A673 (cell line): ENCODE results near the gene DCP1B. TPM values are rescaled to one million over a fixed set of nuclear protein-coding genes. Genes with fewer than 3 reads are reported as not detected.

Source experiments
- BruUV-seq: library from RNA; stranded (reverse); fragments of 400-500 nt; replicated peaks from 2 replicates; lab custom pipeline; 2021; lab: Mats Ljungman, UMichigan
- CTCF ChIA-PET: fragments of 300-600 bp; sonication (Branson Sonifier 250); formaldehyde crosslinking; loops from one replicate; lab custom pipeline; 2022; ENCODE audit warnings: antibody characterized with exemption; lab: Charles Lee
- POLR2A ChIA-PET: fragments of 300-600 bp; sonication (Branson Sonifier 250); formaldehyde crosslinking; loops from one replicate; lab custom pipeline; 2022; ENCODE audit warnings: antibody characterized with exemption; ENCODE audit not compliant: low non-redundant PET; lab: Charles Lee
- DNase-seq: peaks from one replicate; pipeline ENCODE4 v3.0.0-alpha.2; 2015; ENCODE audit warnings: low spot score
- H3K27ac ChIP-seq: fragments of 200-600 bp; sonication (generic); 2 replicates; pipeline ENCODE4 v1.5.1; 2016; ENCODE audit warnings: mixed run types, low read depth, mild to moderate bottlenecking, mixed read lengths, antibody characterized with exemption, low read length; ENCODE audit not compliant: poor library complexity, severe bottlenecking
- H3K27me3 ChIP-seq: fragments of 200-600 bp; sonication (generic); replicated peaks from 2 replicates; pipeline ENCODE4 v1.6.1; 2017; ENCODE audit warnings: mixed run types, low read depth, mild to moderate bottlenecking, mixed read lengths, antibody characterized with exemption, low read length; ENCODE audit not compliant: insufficient read depth, poor library complexity
- H3K36me3 ChIP-seq: fragments of 200-600 bp; sonication (generic); 2 replicates; pipeline ENCODE4 v1.6.1; 2016; ENCODE audit warnings: mixed run types, mild to moderate bottlenecking, mixed read lengths, antibody characterized with exemption, low read length; ENCODE audit not compliant: insufficient read depth, poor library complexity, severe bottlenecking
- H3K4me1 ChIP-seq: fragments of 200-600 bp; sonication (generic); 2 replicates; pipeline ENCODE4 v1.6.1; 2017; ENCODE audit warnings: mixed run types, mild to moderate bottlenecking, mixed read lengths, antibody characterized with exemption, low read length; ENCODE audit not compliant: insufficient read depth, poor library complexity, severe bottlenecking
- H3K4me3 ChIP-seq: fragments of 200-600 bp; sonication (generic); 2 replicates; pipeline ENCODE4 v1.5.1; 2016; ENCODE audit warnings: low read depth, mixed run types, mild to moderate bottlenecking, mixed read lengths, low read length; ENCODE audit not compliant: poor library complexity, severe bottlenecking
- H3K9me3 ChIP-seq: fragments of 200-600 bp; sonication (generic); 2 replicates; pipeline ENCODE4 v1.6.1; 2016; ENCODE audit warnings: mixed run types, low read depth, mild to moderate bottlenecking, mixed read lengths, antibody characterized with exemption, low read length; ENCODE audit not compliant: poor library complexity, severe bottlenecking
- EZH2 ChIP-seq: fragments of 200-600 bp; sonication (generic); IDR thresholded peaks from 2 replicates; pipeline ENCODE4 v1.6.1; 2017; ENCODE audit warnings: borderline replicate concordance, low read depth, mild to moderate bottlenecking, mixed read lengths, antibody characterized with exemption, low read length; ENCODE audit not compliant: poor library complexity, severe bottlenecking
- intact Hi-C: fragments of 100-400 bp; cut with micrococcal nuclease; formaldehyde crosslinking; loops from one replicate; pipeline ENCODE4 v1.10.0; 2022; ENCODE audit not compliant: unreplicated experiment
- total RNA-seq: library from RNA; stranded (reverse); gene quantifications from 2 replicates; pipeline ENCODE4 v1.2.3, GENCODE V29; 2021
- TF ChIP-seq, protein P1 (sequence below): fragments of 300-800, 200-600 bp; sonication (generic); conservative IDR thresholded peaks from 2 replicates; pipeline ENCODE4 v1.5.1; 2017; ENCODE audit warnings: low read depth, mild to moderate bottlenecking, antibody characterized with exemption, low read length, moderate library complexity, mixed read lengths

DCP1B gene
- total RNA-seq, 1 experiment from 2014 or later: 8.8 TPM

DNA sequence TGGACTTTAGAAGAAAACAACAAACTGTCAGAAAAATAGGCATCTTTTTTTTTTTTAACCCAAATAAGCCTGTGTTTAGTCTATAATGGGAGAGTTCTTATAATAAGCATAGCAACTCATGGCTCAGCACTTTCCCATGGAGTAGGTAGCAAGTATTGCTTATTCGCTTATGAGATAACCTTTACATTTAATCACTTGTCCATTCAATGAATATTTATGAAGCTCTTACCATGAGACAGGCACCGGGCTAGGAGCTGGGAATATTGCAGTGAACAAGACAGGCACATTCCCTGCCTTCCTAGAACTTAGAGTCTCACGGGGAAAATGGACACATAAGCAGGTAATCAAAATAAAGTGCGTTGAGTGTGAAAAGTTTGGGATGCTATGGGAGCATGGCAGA lies 10.0 kb upstream of the DCP1B start:
- ChIA-PET CTCF (no interaction called here), POLR2A (no interaction called here)
- TF ChIP-seq, protein P1, sequence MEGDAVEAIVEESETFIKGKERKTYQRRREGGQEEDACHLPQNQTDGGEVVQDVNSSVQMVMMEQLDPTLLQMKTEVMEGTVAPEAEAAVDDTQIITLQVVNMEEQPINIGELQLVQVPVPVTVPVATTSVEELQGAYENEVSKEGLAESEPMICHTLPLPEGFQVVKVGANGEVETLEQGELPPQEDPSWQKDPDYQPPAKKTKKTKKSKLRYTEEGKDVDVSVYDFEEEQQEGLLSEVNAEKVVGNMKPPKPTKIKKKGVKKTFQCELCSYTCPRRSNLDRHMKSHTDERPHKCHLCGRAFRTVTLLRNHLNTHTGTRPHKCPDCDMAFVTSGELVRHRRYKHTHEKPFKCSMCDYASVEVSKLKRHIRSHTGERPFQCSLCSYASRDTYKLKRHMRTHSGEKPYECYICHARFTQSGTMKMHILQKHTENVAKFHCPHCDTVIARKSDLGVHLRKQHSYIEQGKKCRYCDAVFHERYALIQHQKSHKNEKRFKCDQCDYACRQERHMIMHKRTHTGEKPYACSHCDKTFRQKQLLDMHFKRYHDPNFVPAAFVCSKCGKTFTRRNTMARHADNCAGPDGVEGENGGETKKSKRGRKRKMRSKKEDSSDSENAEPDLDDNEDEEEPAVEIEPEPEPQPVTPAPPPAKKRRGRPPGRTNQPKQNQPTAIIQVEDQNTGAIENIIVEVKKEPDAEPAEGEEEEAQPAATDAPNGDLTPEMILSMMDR: no peak
- TF ChIP-seq EZH2: no peak
- Histone ChIP-seq H3K9me3 (no peaks in the 10 kb centered on the region), H3K27me3 (no peaks in the 10 kb centered on the region), H3K36me3 (no peaks in the 10 kb centered on the region), H3K4me1 (no peaks in the 10 kb centered on the region), H3K27ac (no peak overlapping the region), H3K4me3 (no peak overlapping the region)
- intact Hi-C loops: no loop called here
- no peak for DNase-seq
- BruUV-seq: no TSS peak

DNA sequence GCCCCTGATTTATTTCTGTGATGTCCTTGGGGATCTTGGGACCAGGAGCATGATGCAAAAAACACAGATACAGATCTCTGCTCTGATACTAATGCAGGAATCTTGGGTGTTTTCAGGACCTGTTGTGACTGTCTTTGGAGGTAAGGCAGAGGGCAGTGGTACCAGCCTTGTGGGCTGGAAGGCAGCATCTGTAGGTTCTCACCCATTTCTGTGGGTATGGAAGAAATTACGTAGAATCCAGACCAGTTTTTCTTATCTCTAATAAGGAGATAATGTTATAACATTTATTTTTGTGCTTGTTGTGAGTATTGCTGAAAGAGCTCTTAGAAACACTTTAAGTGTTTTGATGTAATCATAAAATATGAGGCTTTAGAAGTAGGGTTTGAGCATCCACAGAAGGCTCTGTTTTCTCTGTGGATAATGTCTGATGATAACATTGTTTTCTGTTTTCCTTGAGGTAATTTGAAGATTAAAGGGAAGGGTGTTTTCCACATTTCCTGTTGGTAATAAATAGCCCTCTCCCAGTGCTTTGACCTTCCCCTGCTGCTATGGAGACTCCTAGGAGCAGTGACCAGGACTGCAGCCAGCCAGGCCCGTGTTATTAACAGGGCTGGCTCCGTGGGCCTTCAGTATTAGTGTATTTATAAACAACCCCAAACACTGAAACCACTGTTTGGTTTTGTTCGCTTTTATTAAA lies 9.4 kb upstream of the DCP1B start:
- POLR2A ChIA-PET: no interaction called here
- H3K27me3 ChIP-seq: no peaks in the 10 kb centered on the region
- intact Hi-C loops: no loop called here
- no peaks in the 10 kb centered on the region for H3K4me1 ChIP-seq
- no peak overlapping the region for H3K4me3 ChIP-seq
- H3K27ac ChIP-seq: no peak overlapping the region
- H3K9me3 ChIP-seq: no peaks in the 10 kb centered on the region
- TF ChIP-seq, protein P1: no peak
- no peak for TF ChIP-seq EZH2
- no peak for DNase-seq
- CTCF ChIA-PET: no interaction called here
- BruUV-seq: no TSS peak
- no peaks in the 10 kb centered on the region for H3K36me3 ChIP-seq

DNA sequence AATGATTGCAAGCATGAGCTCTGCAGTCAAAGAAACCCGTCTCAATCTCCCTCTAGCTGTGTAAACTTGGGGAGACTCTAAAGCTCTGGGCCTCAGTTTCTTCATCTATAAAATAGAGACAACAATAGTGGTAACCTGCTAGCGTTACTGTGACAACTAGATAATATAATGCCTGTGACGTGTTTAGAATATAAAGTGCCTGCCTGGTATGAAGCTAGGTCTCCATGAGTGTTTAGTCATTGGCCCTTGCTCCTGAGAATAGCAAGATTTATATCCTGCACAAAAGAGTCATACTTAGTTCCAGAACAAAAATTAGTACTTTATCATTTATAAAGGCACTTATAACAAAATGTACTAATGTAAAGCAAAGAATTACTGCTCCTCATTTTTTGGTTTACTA lies 8.8 kb upstream of the DCP1B start:
- intact Hi-C loops: no loop called here
- H3K27ac ChIP-seq: no peak overlapping the region

More for the DNA sequence above, 8.8 kb upstream of the DCP1B start:
- ChIA-PET POLR2A (no interaction called here), CTCF (no interaction called here)
- H3K9me3 ChIP-seq: no peaks in the 10 kb centered on the region
- no peak for DNase-seq
- H3K4me1 ChIP-seq: no peaks in the 10 kb centered on the region
- TF ChIP-seq EZH2: no peak
- TF ChIP-seq, protein P1: no peak
- BruUV-seq: no TSS peak
- no peaks in the 10 kb centered on the region for H3K36me3 ChIP-seq
- H3K27me3 ChIP-seq: no peaks in the 10 kb centered on the region
- H3K4me3 ChIP-seq: no peak overlapping the region
